HCT116 (cell line): ENCODE measurements around the gene UMPS. TPM values are rescaled to one million over a fixed set of nuclear protein-coding genes. Genes with fewer than 3 reads are reported as not detected.

Experiments
- ATAC-seq: fragments of 200-7000 bp; cut with Tn5 transposase; 2 replicates; pipeline ENCODE4 v1.9.1; 2020; ENCODE audit warnings: mild to moderate bottlenecking, moderate library complexity
- BruUV-seq: library from RNA; stranded (reverse); fragments of 400-500 nt; replicated peaks from 2 replicates; lab custom pipeline; 2021; lab: Mats Ljungman, UMichigan
- CTCF ChIA-PET: fragments of 300-600 bp; sonication (Branson Sonifier 250); formaldehyde crosslinking; loops from one replicate; lab custom pipeline; 2021; ENCODE audit warnings: antibody characterized with exemption; lab: Charles Lee
- POLR2A ChIA-PET: fragments of 300-600, 350-600 bp; sonication (Branson Sonifier 250); formaldehyde crosslinking; loops from one replicate; lab custom pipeline; 2021; ENCODE audit warnings: antibody characterized with exemption; lab: Charles Lee
- RAD21 ChIA-PET, 2 experiments: fragments of 300-600 bp; sonication (Branson Sonifier 250); formaldehyde crosslinking; loops; one replicate each; lab custom pipeline; 2023; ENCODE audit warnings: low total read pairs in 2 of 2; ENCODE audit not compliant: uncharacterized antibody in 2 of 2, unreplicated experiment in 2 of 2, low non-redundant PET in 1 of 2; lab: Charles Lee
- DNase-seq: peaks from one replicate; pipeline ENCODE4 v3.0.0-alpha.2; 2010; ENCODE audit warnings: low read depth, low spot score
- H2AFZ ChIP-seq: fragments of 200-600 bp; shearing (Covaris generic), sonication (generic); 2 replicates; pipeline ENCODE4 v1.6.1; 2017; ENCODE audit warnings: low read depth, mixed run types, mixed read lengths, antibody characterized with exemption, low read length; ENCODE audit not compliant: poor library complexity, severe bottlenecking
- H3K27ac ChIP-seq: 2 replicates; pipeline ENCODE4 v1.5.1; 2012; ENCODE audit warnings: low read depth, low read length
- H3K27me3 ChIP-seq: fragments of 200-600 bp; sonication (generic); 2 replicates; pipeline ENCODE4 v1.6.1; 2016; ENCODE audit warnings: mixed run types, low read length, mixed read lengths; ENCODE audit not compliant: insufficient read depth
- H3K36me3 ChIP-seq, 2 experiments: fragments of 200-500 bp in 1 of 2; fragments of 200-600 bp in 1 of 2; sonication (Bioruptor generic) in 1 of 2; sonication (generic) in 1 of 2; 2 replicates each; pipeline versions ENCODE4 v1.5.1 to v1.6.1; 2014 to 2016; ENCODE audit warnings: low read length in 2 of 2, inconsistent platforms in 1 of 2, mixed read lengths in 1 of 2, mixed run types in 1 of 2; ENCODE audit not compliant: insufficient read depth in 2 of 2, control insufficient read depth in 1 of 2
- H3K4me1 ChIP-seq, 2 experiments: fragments of 200-600 bp in 1 of 2; sonication (generic) in 1 of 2; 2 replicates each; pipeline versions ENCODE4 v1.5.1 to v1.6.1; 2012 to 2017; ENCODE audit warnings: low read length in 2 of 2, inconsistent platforms in 1 of 2, mild to moderate bottlenecking in 1 of 2, mixed read lengths in 1 of 2, mixed run types in 1 of 2, moderate library complexity in 1 of 2; ENCODE audit not compliant: insufficient read depth in 2 of 2, control insufficient read depth in 1 of 2
- H3K4me2 ChIP-seq: fragments of 200-600 bp; sonication (generic); 2 replicates; pipeline ENCODE4 v1.6.1; 2017; ENCODE audit warnings: mixed run types, low read length, mixed read lengths
- H3K4me3 ChIP-seq, 2 experiments: fragments of 200-600 bp in 1 of 2; sonication (generic) in 1 of 2; replicated peaks in 1 of 2; 2 replicates each; pipeline ENCODE4 v1.5.1; 2011 to 2016; ENCODE audit warnings: low read length in 2 of 2, control low read depth in 1 of 2, low read depth in 1 of 2, mild to moderate bottlenecking in 1 of 2, mixed read lengths in 1 of 2, mixed run types in 1 of 2
- H3K79me2 ChIP-seq: fragments of 200-600 bp; sonication (generic); 2 replicates; pipeline ENCODE4 v1.6.1; 2017; ENCODE audit warnings: mild to moderate bottlenecking, mixed run types, low read length, moderate library complexity, mixed read lengths; ENCODE audit not compliant: insufficient read depth
- H3K9ac ChIP-seq: fragments of 200-600 bp; sonication (generic); 2 replicates; pipeline ENCODE4 v1.6.1; 2016; ENCODE audit warnings: low read length, mixed read lengths
- H3K9me2 ChIP-seq: fragments of 200-600 bp; sonication (generic), shearing (Covaris generic); 2 replicates; pipeline ENCODE4 v1.6.1; 2017; ENCODE audit warnings: mixed run types, mild to moderate bottlenecking, moderate library complexity; ENCODE audit not compliant: insufficient read depth
- H3K9me3 ChIP-seq, 2 experiments: fragments of 200-500 bp in 1 of 2; fragments of 200-600 bp in 1 of 2; sonication (Bioruptor generic) in 1 of 2; sonication (generic) in 1 of 2; 2 replicates each; pipeline ENCODE4 v1.6.1; 2014 to 2017; ENCODE audit warnings: low read length in 2 of 2, mixed read lengths in 2 of 2, inconsistent platforms in 1 of 2, low read depth in 1 of 2, mild to moderate bottlenecking in 1 of 2, mixed run types in 1 of 2, moderate library complexity in 1 of 2; ENCODE audit not compliant: control insufficient read depth in 1 of 2, insufficient read depth in 1 of 2
- H4K20me1 ChIP-seq: fragments of 200-600 bp; sonication (generic), shearing (Covaris generic); 2 replicates; pipeline ENCODE4 v1.6.1; 2017; ENCODE audit warnings: mixed run types, mild to moderate bottlenecking, moderate library complexity; ENCODE audit not compliant: insufficient read depth
- CBX3 ChIP-seq: IDR thresholded peaks from 2 replicates; pipeline ENCODE4 v1.6.1; 2012; ENCODE audit warnings: low read depth
- CEBPB ChIP-seq: IDR thresholded peaks from 2 replicates; pipeline ENCODE4 v1.6.1; 2012; ENCODE audit warnings: low read depth
- CTCF ChIP-seq, 3 experiments: fragments of 200-600 bp in 1 of 3; sonication (generic) in 1 of 3; IDR thresholded peaks in 2 of 3; conservative IDR thresholded peaks in 1 of 3; 2 replicates each; pipeline ENCODE4 v1.5.1; 2012 to 2017; ENCODE audit warnings: low read depth in 2 of 3, low read length in 2 of 3, antibody characterized with exemption in 1 of 3, borderline replicate concordance in 1 of 3, control low read depth in 1 of 3, mild to moderate bottlenecking in 1 of 3, mixed read lengths in 1 of 3, mixed run types in 1 of 3, moderate library complexity in 1 of 3; ENCODE audit not compliant: insufficient read depth in 1 of 3
- EZH2 ChIP-seq: fragments of 200-600 bp; sonication (generic); IDR thresholded peaks from 2 replicates; pipeline ENCODE4 v1.6.1; 2017; ENCODE audit warnings: antibody characterized with exemption, mixed run types
- EZH2phosphoT487 ChIP-seq: fragments of 200-600 bp; IDR thresholded peaks from 2 replicates; pipeline ENCODE4 v1.6.1; 2018; ENCODE audit warnings: antibody characterized with exemption, borderline replicate concordance
- JUND ChIP-seq: IDR thresholded peaks from 2 replicates; pipeline ENCODE4 v1.6.1; 2012
- POLR2AphosphoS5 ChIP-seq: IDR thresholded peaks from 2 replicates; pipeline ENCODE4 v1.6.1; 2011; ENCODE audit warnings: mild to moderate bottlenecking, low read depth, low read length, moderate library complexity
- RAD21 ChIP-seq: IDR thresholded peaks from 2 replicates; pipeline ENCODE4 v1.6.1; 2012; ENCODE audit warnings: low read depth, mild to moderate bottlenecking
- SIN3A ChIP-seq: IDR thresholded peaks from 2 replicates; pipeline ENCODE4 v1.6.1; 2012; ENCODE audit warnings: low read depth
- SP1 ChIP-seq: IDR thresholded peaks from 2 replicates; pipeline ENCODE4 v1.6.1; 2012; ENCODE audit warnings: low read depth
- TCF7L2 ChIP-seq: IDR thresholded peaks from 2 replicates; pipeline ENCODE4 v1.7.0; 2011; ENCODE audit warnings: borderline replicate concordance, inconsistent platforms; ENCODE audit not compliant: insufficient read depth, insufficient read length; ENCODE audit errors: extremely low read depth
- YY1 ChIP-seq: IDR thresholded peaks from 2 replicates; pipeline ENCODE4 v1.6.1; 2011; ENCODE audit warnings: low read length, low read depth, moderate library complexity, mild to moderate bottlenecking; ENCODE audit not compliant: insufficient replicate concordance; ENCODE audit errors: extremely low read depth
- ZBTB33 ChIP-seq: IDR thresholded peaks from 2 replicates; pipeline ENCODE4 v1.6.1; 2011; ENCODE audit warnings: mild to moderate bottlenecking, low read length, moderate library complexity; ENCODE audit not compliant: insufficient replicate concordance; ENCODE audit errors: extremely low read depth
- ZNF274 ChIP-seq: fragments of 200-500 bp; sonication (Bioruptor generic); IDR thresholded peaks from 2 replicates; pipeline ENCODE4 v1.6.1; 2014; ENCODE audit warnings: mild to moderate bottlenecking, low read depth, low read length, inconsistent platforms
- intact Hi-C: fragments of 100-400 bp; cut with micrococcal nuclease; formaldehyde crosslinking; loops from 2 replicates; pipeline ENCODE4 v1.10.0; 2022
- total RNA-seq: library from RNA; stranded (reverse); gene quantifications from one replicate; pipeline ENCODE4 v1.2.1, GENCODE V29; 2021; ENCODE audit not compliant: unreplicated experiment
- TF ChIP-seq, protein P1 (sequence below): IDR thresholded peaks from 2 replicates; pipeline ENCODE4 v1.6.1; 2012
- TF ChIP-seq, protein P2 (sequence below): IDR thresholded peaks from 2 replicates; pipeline ENCODE4 v1.6.1; 2012; ENCODE audit warnings: low read depth
- TF ChIP-seq, protein P3 (sequence below): IDR thresholded peaks from 2 replicates; pipeline ENCODE4 v1.6.1; 2012

UMPS gene
- total RNA-seq, 1 experiment from 2014 or later, result 41.3 TPM

- TF ChIP-seq, protein P1, sequence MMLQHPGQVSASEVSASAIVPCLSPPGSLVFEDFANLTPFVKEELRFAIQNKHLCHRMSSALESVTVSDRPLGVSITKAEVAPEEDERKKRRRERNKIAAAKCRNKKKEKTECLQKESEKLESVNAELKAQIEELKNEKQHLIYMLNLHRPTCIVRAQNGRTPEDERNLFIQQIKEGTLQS, result no peak
- no peak for TF ChIP-seq CTCF (IDR thresholded peaks at IDR 0.05 in 2 of 3, conservative IDR thresholded peaks at IDR 0.05 in 1 of 3; ENCODE audit: borderline replicate concordance in 1 of 3, insufficient read depth in 1 of 3, low read depth in 2 of 3, low read length in 2 of 3)
- no peak for TF ChIP-seq SIN3A
- TF ChIP-seq YY1, result no peak
- TF ChIP-seq POLR2AphosphoS5, result no peak
- no peak for TF ChIP-seq TCF7L2
- TF ChIP-seq ZBTB33, result no peak
- TF ChIP-seq SP1, result no peak
- TF ChIP-seq, protein P2, sequence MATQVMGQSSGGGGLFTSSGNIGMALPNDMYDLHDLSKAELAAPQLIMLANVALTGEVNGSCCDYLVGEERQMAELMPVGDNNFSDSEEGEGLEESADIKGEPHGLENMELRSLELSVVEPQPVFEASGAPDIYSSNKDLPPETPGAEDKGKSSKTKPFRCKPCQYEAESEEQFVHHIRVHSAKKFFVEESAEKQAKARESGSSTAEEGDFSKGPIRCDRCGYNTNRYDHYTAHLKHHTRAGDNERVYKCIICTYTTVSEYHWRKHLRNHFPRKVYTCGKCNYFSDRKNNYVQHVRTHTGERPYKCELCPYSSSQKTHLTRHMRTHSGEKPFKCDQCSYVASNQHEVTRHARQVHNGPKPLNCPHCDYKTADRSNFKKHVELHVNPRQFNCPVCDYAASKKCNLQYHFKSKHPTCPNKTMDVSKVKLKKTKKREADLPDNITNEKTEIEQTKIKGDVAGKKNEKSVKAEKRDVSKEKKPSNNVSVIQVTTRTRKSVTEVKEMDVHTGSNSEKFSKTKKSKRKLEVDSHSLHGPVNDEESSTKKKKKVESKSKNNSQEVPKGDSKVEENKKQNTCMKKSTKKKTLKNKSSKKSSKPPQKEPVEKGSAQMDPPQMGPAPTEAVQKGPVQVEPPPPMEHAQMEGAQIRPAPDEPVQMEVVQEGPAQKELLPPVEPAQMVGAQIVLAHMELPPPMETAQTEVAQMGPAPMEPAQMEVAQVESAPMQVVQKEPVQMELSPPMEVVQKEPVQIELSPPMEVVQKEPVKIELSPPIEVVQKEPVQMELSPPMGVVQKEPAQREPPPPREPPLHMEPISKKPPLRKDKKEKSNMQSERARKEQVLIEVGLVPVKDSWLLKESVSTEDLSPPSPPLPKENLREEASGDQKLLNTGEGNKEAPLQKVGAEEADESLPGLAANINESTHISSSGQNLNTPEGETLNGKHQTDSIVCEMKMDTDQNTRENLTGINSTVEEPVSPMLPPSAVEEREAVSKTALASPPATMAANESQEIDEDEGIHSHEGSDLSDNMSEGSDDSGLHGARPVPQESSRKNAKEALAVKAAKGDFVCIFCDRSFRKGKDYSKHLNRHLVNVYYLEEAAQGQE, result no peak
- TF ChIP-seq, protein P3, sequence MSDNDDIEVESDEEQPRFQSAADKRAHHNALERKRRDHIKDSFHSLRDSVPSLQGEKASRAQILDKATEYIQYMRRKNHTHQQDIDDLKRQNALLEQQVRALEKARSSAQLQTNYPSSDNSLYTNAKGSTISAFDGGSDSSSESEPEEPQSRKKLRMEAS, result no peak
- no peak for TF ChIP-seq CBX3
- no peak for TF ChIP-seq ZNF274
- TF ChIP-seq CEBPB, result no peak
- TF ChIP-seq JUND, result no peak
- TF ChIP-seq EZH2phosphoT487, result no peak
- no peak for TF ChIP-seq EZH2
- TF ChIP-seq RAD21, result no peak
- intact Hi-C loops, result no loop called here
- Histone ChIP-seq H3K27me3 (peaks cover 18% of the 10 kb centered on the region; the same call in 1 of the 2 replicates), H3K9me2 (no peaks in the 10 kb centered on the region), H3K9ac (no peak overlapping the region), H4K20me1 (no peaks in the 10 kb centered on the region), H2AFZ (no peak overlapping the region), H3K4me1 (no peaks in the 10 kb centered on the region), H3K36me3 (no peaks in the 10 kb centered on the region; a peak in 1 of 4 replicates), H3K4me2 (no peak overlapping the region), H3K4me3 (no peak overlapping the region), H3K9me3 (no peaks in the 10 kb centered on the region), H3K79me2 (no peaks in the 10 kb centered on the region), H3K27ac (no peak overlapping the region)
- CTCF ChIA-PET, result interaction anchor here (0.6 to 1.4 kb wide), 3 partner anchors 10 to 136 kb away, joined by 3 to 7 read pairs (median 3); no protein-coding TSS in a partner anchor
- RAD21 ChIA-PET, result no interaction called here
- POLR2A ChIA-PET, result no interaction called here
- no peak for DNase-seq
- BruUV-seq, result no TSS peak
- peak; percentile 27; the same call in 1 of the 2 replicates for ATAC-seq
Observed at GRCh38 chr3:124700880-124701684, 29.2 kb upstream of the UMPS start.
